ENCODE data around the gene CALML5. TPM values are rescaled to one million over a fixed set of nuclear protein-coding genes. Genes with fewer than 3 reads are reported as not detected.

Gene CALML5
- total and polyA plus RNA-seq, 9 of the 15 experiments (the other 6 are each of a cell fraction or from before 2014, with no cell fraction given): not detected

GRCh38 chr10:5449823-5450222, 49.5 kb downstream of the CALML5 start (continued):
- TF ChIP-seq KLF1 (tag; IDR thresholded peaks at IDR 0.05): no peak
- no peak for TF ChIP-seq STAT5B (CRISPR knock-in tag; IDR thresholded peaks at IDR 0.05)
- TF ChIP-seq, protein P1, sequence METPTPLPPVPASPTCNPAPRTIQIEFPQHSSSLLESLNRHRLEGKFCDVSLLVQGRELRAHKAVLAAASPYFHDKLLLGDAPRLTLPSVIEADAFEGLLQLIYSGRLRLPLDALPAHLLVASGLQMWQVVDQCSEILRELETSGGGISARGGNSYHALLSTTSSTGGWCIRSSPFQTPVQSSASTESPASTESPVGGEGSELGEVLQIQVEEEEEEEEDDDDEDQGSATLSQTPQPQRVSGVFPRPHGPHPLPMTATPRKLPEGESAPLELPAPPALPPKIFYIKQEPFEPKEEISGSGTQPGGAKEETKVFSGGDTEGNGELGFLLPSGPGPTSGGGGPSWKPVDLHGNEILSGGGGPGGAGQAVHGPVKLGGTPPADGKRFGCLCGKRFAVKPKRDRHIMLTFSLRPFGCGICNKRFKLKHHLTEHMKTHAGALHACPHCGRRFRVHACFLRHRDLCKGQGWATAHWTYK (CRISPR knock-in tag; IDR thresholded peaks at IDR 0.05): 0 out of 2 replicates have a peak, but pooled peaks have one; percentile 49
- TF ChIP-seq EP300 (IDR thresholded peaks at IDR 0.05; ENCODE audit: low read length): peak; percentile 14; the same call in 1 of the 2 replicates
- TF ChIP-seq ZBTB26 (CRISPR knock-in tag; IDR thresholded peaks at IDR 0.05): 0 out of 2 replicates have a peak, but pooled peaks have one; percentile 49
- no peak for TF ChIP-seq SRSF7 (optimal IDR thresholded peaks at IDR 0.05; ENCODE audit: low read depth, low read length)
- TF ChIP-seq ARID1B (IDR thresholded peaks at IDR 0.05): peak; percentile 49; the same call in 1 of the 2 replicates
- TF ChIP-seq, protein P2, sequence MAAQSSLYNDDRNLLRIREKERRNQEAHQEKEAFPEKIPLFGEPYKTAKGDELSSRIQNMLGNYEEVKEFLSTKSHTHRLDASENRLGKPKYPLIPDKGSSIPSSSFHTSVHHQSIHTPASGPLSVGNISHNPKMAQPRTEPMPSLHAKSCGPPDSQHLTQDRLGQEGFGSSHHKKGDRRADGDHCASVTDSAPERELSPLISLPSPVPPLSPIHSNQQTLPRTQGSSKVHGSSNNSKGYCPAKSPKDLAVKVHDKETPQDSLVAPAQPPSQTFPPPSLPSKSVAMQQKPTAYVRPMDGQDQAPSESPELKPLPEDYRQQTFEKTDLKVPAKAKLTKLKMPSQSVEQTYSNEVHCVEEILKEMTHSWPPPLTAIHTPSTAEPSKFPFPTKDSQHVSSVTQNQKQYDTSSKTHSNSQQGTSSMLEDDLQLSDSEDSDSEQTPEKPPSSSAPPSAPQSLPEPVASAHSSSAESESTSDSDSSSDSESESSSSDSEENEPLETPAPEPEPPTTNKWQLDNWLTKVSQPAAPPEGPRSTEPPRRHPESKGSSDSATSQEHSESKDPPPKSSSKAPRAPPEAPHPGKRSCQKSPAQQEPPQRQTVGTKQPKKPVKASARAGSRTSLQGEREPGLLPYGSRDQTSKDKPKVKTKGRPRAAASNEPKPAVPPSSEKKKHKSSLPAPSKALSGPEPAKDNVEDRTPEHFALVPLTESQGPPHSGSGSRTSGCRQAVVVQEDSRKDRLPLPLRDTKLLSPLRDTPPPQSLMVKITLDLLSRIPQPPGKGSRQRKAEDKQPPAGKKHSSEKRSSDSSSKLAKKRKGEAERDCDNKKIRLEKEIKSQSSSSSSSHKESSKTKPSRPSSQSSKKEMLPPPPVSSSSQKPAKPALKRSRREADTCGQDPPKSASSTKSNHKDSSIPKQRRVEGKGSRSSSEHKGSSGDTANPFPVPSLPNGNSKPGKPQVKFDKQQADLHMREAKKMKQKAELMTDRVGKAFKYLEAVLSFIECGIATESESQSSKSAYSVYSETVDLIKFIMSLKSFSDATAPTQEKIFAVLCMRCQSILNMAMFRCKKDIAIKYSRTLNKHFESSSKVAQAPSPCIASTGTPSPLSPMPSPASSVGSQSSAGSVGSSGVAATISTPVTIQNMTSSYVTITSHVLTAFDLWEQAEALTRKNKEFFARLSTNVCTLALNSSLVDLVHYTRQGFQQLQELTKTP (IDR thresholded peaks at IDR 0.05; ENCODE audit: low read depth in 1 of 2, partially characterized antibody in 2 of 2): peak; percentile 50 to 58
